HEK293T (cell line): ENCODE measurements around the gene ZNF431.
"Not testable (repeated sequence)": the region's sequence is repeated elsewhere in the genome, so short reads cannot be mapped to it uniquely, and the experiment has no call there.

Experiments used
- CTCF ChIA-PET: fragments of 350-600 bp; formaldehyde crosslinking; extraction: SDS; loops from one replicate; lab custom pipeline; 2021; ENCODE audit warnings: antibody characterized with exemption, inconsistent platforms; lab: Yijun Ruan, JAX
- POLR2A ChIA-PET: fragments of 350-600 bp; formaldehyde crosslinking; extraction: SDS; loops from one replicate; lab custom pipeline; 2020; ENCODE audit warnings: antibody characterized with exemption, inconsistent platforms; lab: Yijun Ruan, JAX
- DNase-seq: peaks from one replicate; pipeline ENCODE4 v3.0.0; 2012; ENCODE audit warnings: mixed read lengths; ENCODE audit errors: extremely low spot score
- ARNT ChIP-seq: fragments of 450-650 bp; IDR thresholded peaks from 2 replicates; pipeline ENCODE4 v1.6.1; 2017; ENCODE audit warnings: mild to moderate bottlenecking
- BHLHE40 ChIP-seq: fragments of 450-650 bp; IDR thresholded peaks from 2 replicates; pipeline ENCODE4 v1.6.1; 2016; ENCODE audit warnings: mild to moderate bottlenecking, moderate library complexity, borderline replicate concordance
- CTBP1 ChIP-seq: fragments of 450-650 bp; IDR thresholded peaks from 2 replicates; pipeline ENCODE4 v1.6.1; 2016; ENCODE audit warnings: borderline replicate concordance
- ELF4 ChIP-seq: fragments of 450-650 bp; IDR thresholded peaks from 2 replicates; pipeline ENCODE4 v1.6.1; 2017; ENCODE audit warnings: antibody characterized with exemption
- FOXA1 ChIP-seq: fragments of 450-650 bp; IDR thresholded peaks from 2 replicates; pipeline ENCODE4 v1.6.1; 2016; ENCODE audit warnings: mild to moderate bottlenecking
- FOXK2 ChIP-seq: fragments of 450-650 bp; IDR thresholded peaks from 2 replicates; pipeline ENCODE4 v1.6.1; 2016; ENCODE audit warnings: mild to moderate bottlenecking
- FOXM1 ChIP-seq: fragments of 450-650 bp; IDR thresholded peaks from 2 replicates; pipeline ENCODE4 v1.6.1; 2017; ENCODE audit warnings: mild to moderate bottlenecking, borderline replicate concordance
- HDGF ChIP-seq: fragments of 450-650 bp; IDR thresholded peaks from 2 replicates; pipeline ENCODE4 v1.6.1; 2017; ENCODE audit warnings: antibody characterized with exemption, borderline replicate concordance
- L3MBTL2 ChIP-seq: fragments of 450-650 bp; conservative IDR thresholded peaks from 2 replicates; pipeline ENCODE4 v1.6.1; 2016; ENCODE audit warnings: mild to moderate bottlenecking
- LEF1 ChIP-seq: fragments of 450-650 bp; IDR thresholded peaks from 2 replicates; pipeline ENCODE4 v1.6.1; 2017; ENCODE audit warnings: mild to moderate bottlenecking, borderline replicate concordance
- NFRKB ChIP-seq: fragments of 450-650 bp; IDR thresholded peaks from 2 replicates; pipeline ENCODE4 v1.6.1; 2016; ENCODE audit warnings: mild to moderate bottlenecking, moderate library complexity
- PKNOX1 ChIP-seq: fragments of 450-650 bp; IDR thresholded peaks from 2 replicates; pipeline ENCODE4 v1.6.1; 2016
- SP1 ChIP-seq: fragments of 450-650 bp; IDR thresholded peaks from 2 replicates; pipeline ENCODE4 v1.6.1; 2017
- SUZ12 ChIP-seq: fragments of 450-650 bp; IDR thresholded peaks from 2 replicates; pipeline ENCODE4 v1.6.1; 2016; ENCODE audit warnings: mild to moderate bottlenecking
- TARDBP ChIP-seq: fragments of 450-650 bp; IDR thresholded peaks from 2 replicates; pipeline ENCODE4 v1.6.1; 2016
- ZNF384 ChIP-seq: fragments of 450-650 bp; IDR thresholded peaks from 2 replicates; pipeline ENCODE4 v1.6.1; 2016

Gene ZNF431

GRCh38 chr19:21130097-21130775, 11.6 kb upstream of the ZNF431 start:
- ChIA-PET POLR2A (no interaction called here), CTCF (no interaction called here)
- TF ChIP-seq ELF4, result no peak
- no peak for TF ChIP-seq SUZ12
- TF ChIP-seq ARNT, result no peak
- TF ChIP-seq FOXM1, result no peak
- TF ChIP-seq BHLHE40, result no peak
- TF ChIP-seq FOXA1, result no peak
- TF ChIP-seq L3MBTL2, result no peak
- no peak for TF ChIP-seq SP1
- TF ChIP-seq ZNF384, result no peak
- TF ChIP-seq NFRKB, result no peak
- DNase-seq, result no peak

GRCh38 chr19:21133633-21134032, 8.2 kb upstream of the ZNF431 start:
- DNase-seq, result no peak
- TF ChIP-seq SUZ12 (no peak), HDGF (no peak), ARNT (no peak), TARDBP (no peak), FOXK2 (no peak), PKNOX1 (no peak), ELF4 (no peak), FOXM1 (no peak), NFRKB (no peak), FOXA1 (no peak), L3MBTL2 (no peak), LEF1 (no peak), SP1 (no peak)
- POLR2A ChIA-PET, result interaction anchor here (1.0 kb wide), 1 partner anchor 8 kb away, joined by 4 read pairs; the partner anchor contains the start of gene ZNF431
- CTCF ChIA-PET, result no interaction called here

- ChIA-PET POLR2A (no interaction called here), CTCF (no interaction called here)
- TF ChIP-seq TARDBP, result no peak
- TF ChIP-seq BHLHE40, result no peak
- TF ChIP-seq ZNF384, result no peak
- no peak for TF ChIP-seq L3MBTL2
- no peak for TF ChIP-seq FOXA1
- no peak for TF ChIP-seq PKNOX1
- no peak for TF ChIP-seq FOXM1
- TF ChIP-seq SP1, result no peak
- TF ChIP-seq FOXK2, result no peak
- TF ChIP-seq LEF1, result no peak
- no peak for TF ChIP-seq ELF4
- TF ChIP-seq HDGF, result no peak
- TF ChIP-seq SUZ12, result no peak
- TF ChIP-seq CTBP1, result no peak
- DNase-seq, result no peak
Observed at GRCh38 chr19:21134934-21135366, 6.9 kb upstream of the ZNF431 start.

GRCh38 chr19:21135433-21135832, 6.4 kb upstream of the ZNF431 start:
- no peak for DNase-seq
- ChIA-PET POLR2A (no interaction called here), CTCF (no interaction called here)
- TF ChIP-seq FOXK2 (no peak), SP1 (no peak), ELF4 (no peak), LEF1 (no peak), SUZ12 (no peak), NFRKB (no peak), TARDBP (no peak), ZNF384 (no peak), HDGF (no peak), L3MBTL2 (no peak), ARNT (no peak), FOXM1 (no peak), BHLHE40 (no peak), PKNOX1 (no peak), FOXA1 (no peak)

- ChIA-PET CTCF (no interaction called here), POLR2A (no interaction called here)
- DNase-seq, result no peak
- TF ChIP-seq L3MBTL2, result no peak
- TF ChIP-seq ARNT, result no peak
- TF ChIP-seq CTBP1, result no peak
- TF ChIP-seq BHLHE40, result no peak
- no peak for TF ChIP-seq LEF1
- TF ChIP-seq FOXK2, result no peak
- no peak for TF ChIP-seq TARDBP
- TF ChIP-seq FOXM1, result no peak
- TF ChIP-seq FOXA1, result no peak
- no peak for TF ChIP-seq PKNOX1
- no peak for TF ChIP-seq SP1
- no peak for TF ChIP-seq ELF4
- TF ChIP-seq ZNF384, result no peak
Observed at GRCh38 chr19:21138130-21138529, 3.7 kb upstream of the ZNF431 start.

GRCh38 chr19:21141006-21141405, 834 bp upstream of the ZNF431 start:
- POLR2A ChIA-PET, result interaction anchor here (0.9 kb wide), 1 partner anchor 9 kb away, joined by 3 read pairs; no protein-coding TSS in a partner anchor
- DNase-seq, CTCF ChIA-PET: not testable (repeated sequence)
